HG03039 (cell line): Measurements from ENCODE around the gene SCARB1.

Source experiments
- ATAC-seq: cut with Tn5 transposase; IDR thresholded peaks from one replicate; pipeline ENCODE4 v1.9.1; 2021; ENCODE audit warnings: mild to moderate bottlenecking, moderate library complexity; ENCODE audit not compliant: unreplicated experiment

Gene SCARB1

DNA sequence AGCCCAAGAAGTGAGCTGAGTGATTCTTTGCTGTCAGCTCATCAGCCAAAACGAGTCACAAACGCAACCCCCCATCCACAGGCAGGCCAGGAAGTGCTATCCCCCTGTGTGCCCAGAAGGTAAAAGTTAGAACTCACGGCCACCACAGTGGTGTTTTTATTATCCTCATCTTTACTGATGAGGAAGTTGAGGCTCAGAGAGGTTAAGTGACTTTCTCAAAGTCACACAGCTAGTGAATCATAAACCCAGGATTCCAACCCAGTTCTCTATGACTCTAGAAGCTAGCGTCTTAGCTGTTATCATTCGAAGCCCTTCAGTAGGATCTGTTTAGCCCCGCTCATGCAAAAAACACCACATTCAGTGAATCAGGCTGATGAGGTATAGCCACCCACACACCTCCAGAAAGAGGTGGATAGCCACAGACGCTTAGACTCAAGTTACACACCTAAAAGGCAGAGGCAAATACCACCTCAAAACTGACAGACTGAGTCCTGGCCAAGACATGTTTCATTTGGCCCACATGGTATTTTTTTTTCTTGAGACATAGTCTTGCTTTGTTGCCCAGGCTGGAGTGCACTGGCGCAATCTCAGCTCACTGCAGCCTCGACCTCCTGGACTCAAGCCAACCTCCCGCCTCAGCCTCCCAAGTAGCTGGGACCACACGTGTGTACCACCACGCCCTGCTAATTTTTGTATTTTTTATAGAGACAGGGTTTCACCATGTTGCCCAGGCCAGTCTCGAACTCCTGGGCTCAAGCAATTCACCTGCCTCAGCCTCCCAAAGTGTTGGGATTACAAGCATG is 100.7 kb downstream of the SCARB1 start:
- ATAC-seq, result no peak

GRCh38 chr12:124762384-124762783 is 101.3 kb downstream of the SCARB1 start:
- no peak for ATAC-seq

DNA sequence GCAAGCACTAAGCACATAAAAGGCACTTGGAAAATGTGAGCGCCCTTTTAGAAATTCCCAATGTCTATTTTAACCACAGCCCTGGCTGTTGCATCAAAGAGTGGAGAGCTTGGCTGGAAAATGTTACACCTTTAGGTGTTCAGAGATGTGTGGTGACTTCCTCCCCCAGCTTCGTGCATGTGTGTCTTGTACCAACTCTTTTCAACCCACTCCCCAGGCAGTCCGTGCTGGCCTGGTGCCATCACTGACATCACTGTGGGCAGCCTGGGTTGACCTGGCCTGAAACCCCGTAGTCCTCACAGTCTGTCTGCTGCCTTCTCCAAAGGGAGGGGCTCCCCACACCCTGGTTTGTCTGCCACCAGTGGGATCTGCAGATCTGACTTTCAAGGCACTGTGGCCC is 101.8 kb downstream of the SCARB1 start:
- no peak for ATAC-seq

GRCh38 chr12:124761056-124761455 is 102.6 kb downstream of the SCARB1 start:
- ATAC-seq, result no peak

- ATAC-seq, result no peak
These were observed 103.1 kb downstream of the SCARB1 start for GRCh38 chr12:124760560-124760959.

GRCh38 chr12:124759841-124760503 is 103.7 kb downstream of the SCARB1 start:
- no peak for ATAC-seq

DNA sequence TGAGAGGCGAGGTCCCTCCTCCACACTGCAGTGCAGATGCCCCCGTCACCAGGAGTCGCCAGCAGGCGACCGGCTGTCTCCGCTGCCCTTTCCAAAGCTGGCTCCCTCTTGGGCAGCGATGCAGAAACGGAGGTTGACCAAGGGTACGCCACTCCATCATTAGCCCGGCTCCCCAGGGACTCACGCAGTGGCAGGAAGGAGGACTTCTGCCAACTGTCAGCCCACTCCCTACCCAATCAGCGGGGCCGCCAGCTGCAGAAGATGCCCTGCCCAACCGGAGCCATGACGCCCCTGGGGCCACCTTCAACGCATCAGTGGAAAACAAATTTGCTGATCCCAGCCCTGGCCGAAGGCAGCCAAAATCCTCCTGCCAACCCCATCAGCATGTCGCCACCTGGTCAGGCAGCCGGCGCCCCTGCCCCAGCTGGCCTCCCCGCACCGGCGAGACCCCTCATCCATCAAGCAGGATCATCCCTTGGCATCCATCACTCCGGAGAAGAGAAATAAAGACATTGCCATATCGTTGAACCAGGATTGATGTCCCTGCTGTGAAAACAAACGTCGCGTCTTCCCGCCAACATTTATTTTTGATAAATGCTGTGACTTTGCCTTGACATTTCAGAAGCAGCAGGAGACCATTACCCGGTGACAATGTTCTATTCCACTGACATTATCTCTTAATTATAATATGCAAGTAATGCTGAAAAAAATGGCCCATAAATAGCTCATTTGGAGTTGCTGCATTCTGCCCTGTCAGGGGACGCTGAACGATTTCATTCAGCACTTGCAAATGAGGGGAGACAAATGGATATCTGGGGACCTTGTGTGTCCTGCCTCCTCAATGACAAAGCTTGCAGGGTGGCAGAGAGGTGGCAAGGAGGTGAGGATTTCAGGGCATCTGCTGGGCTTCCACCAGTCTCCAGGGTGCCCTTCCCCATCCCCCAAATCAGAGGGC is 105.1 kb downstream of the SCARB1 start:
- ATAC-seq, result no peak

DNA sequence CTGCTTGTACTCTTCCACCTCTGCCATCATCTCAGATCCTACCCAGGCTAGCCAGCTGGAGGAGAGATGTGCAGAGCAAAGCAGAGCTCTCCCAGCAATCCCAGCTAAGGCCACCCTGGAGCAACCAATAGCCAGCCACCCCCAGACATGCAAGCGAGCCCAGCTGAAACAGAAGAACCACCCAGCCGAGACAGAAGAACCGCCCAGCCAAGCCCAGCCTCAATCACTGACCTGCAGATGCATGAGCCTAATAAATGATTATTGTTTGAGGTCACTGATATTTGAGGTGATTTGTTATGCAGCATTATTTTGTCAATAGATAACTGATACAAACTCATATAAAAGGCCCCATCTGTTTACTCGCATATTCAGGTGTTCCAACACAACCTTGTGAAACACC is 106.3 kb downstream of the SCARB1 start:
- no peak for ATAC-seq

- ATAC-seq, result no peak
These were observed 106.9 kb downstream of the SCARB1 start for GRCh38 chr12:124756760-124757159.

DNA sequence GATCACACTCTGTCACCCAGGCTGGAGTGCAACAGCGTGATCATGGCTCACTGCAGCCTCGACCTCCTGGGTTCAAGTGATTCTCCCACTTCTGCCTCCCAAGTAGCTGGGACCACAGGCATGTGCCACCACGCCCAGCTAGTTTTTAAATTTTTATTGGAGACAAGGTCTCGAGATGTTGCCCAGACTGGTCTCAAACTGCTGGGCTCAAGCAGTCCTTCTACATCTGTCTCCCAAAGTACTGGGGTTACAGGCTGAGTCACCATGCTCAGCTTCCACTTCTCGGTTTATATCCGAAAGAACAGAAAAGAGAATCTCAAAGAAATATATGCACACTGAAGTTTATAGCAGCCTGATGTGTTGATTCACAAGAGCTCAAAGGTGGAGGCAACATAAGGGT is 107.5 kb downstream of the SCARB1 start:
- ATAC-seq, result no peak

DNA sequence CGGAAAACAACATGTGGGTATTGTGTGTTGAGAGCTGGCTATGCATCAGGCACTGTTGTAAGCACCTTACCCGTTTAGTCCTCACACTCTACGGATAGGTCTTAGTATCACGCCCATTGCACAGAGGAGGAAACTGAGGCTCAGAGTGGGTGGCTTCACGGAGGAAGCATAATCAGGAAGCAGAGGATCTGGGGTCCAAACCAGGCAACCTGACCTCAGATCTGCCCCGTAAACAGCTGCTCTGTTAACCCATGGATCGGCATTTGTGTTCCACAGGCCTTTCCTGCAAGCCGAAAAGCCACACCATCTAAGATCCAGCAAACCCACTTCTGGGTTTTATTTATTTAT is 107.9 kb downstream of the SCARB1 start:
- ATAC-seq, result no peak

DNA sequence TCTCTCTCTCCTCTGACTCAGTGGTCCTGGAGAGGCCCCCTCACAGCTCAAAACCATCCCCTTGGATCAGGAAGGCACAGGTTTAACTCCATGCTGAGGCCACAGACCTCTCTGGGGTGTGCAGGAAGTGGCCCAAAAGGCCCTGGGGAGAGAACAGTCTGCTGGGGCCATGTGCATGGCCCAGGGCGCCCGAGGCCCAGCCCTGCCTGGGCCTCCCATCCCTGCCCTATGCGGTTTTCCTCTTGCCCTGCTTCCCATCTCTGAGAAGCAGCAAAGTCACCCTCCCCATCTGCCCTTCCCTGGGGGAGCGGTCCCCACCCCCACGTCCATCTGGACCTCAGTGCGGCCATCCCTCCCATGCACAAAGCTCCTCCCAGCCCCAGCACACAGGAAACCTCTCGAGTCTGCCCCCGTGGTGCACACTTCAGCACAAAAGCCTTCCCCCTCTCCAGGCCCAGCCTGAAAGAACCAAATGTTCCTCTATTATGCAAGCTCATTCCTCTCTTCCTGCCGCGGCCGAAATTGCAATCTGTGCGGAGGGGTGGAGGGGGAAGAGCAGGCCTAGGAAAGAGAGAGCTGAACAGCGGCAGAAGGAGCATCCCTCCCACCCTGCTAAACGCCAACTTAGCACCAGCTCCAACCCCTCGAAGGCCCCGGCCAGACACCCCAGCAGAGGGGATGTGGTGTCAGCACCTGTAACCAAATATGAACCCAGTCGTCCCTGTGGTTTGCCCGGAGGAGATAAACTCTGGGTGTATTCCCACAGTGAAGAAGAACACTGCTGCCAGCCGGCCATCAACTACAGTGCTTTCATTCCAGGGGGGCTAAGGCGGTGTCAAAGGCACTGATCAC is 108.5 kb downstream of the SCARB1 start:
- no peak for ATAC-seq

DNA sequence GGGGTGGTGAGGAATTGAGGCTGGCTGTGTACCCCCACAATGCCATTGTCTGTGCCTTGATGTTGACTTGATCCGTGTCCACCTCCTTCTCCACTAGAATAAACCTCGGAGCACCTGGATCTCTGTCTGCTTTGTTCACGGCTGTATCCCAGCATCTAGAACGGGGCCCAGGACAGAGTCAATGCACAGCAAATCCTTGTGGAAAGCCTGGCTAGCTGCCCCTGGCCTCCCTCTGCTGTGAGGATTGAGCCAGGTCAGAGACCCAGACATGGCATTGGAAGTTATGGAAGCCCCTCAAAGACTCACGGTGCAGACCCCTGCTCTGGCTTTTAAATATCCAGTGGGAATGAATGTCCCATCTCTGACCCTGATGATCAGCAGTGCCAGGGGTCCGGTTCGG is 109.2 kb downstream of the SCARB1 start:
- no peak for ATAC-seq

DNA sequence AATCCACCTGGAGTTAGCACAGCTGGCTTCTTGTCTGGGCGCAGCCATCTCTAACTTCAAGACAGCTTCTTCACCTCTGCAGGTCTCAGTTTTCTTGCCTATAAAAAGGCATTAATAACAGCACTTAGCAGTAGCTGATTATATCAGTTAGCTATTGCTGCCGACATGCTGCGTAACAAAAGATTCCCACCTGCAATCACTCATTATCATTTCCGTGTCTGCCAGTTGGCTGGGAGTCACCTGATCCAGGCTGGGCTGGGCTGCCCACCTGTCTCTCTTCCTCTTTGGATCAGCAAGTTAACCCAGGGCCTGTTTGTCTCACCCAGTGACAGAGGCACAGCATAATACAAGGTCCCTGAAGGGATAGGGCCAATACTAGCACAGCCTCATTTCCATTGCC is 109.7 kb downstream of the SCARB1 start:
- ATAC-seq, result no peak

- no peak for ATAC-seq
These were observed 110.5 kb downstream of the SCARB1 start for GRCh38 chr12:124753228-124753591.

DNA sequence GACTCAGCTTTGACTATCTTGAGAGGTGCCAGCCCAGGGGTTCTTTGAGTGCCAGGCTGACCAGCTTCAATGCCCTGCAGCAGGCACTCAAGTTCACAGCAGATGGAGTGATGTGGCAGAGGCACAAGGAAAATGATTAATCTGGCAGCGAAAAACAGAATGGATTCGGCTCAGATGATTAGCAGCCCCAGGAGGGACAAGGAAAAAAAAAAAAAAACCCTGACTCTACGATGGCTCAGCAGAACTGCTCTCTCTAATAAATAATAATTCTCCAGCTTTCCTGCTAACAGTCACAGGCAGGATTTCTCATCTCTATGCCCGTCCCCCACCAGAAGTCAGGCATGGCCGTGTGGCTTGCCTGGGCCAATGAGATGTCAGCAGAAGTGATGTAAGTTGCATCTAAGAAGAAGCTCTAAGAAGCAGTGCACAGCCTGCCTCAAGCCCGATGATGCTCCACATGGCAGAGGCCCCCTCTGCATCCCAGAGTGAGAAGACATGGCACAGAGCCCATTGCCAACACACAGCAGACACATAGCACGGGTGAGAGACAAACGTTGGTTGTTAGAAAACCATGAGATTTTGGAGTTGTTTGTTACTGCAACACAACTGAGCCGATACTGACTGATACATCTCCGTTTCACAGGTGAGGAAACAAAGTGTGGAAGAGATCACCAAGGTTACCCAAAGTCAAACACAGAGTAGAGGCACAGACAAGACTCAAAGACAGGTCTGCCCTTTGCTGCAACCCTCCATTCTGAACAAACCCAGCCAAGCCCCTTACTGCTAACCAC is 111.0 kb downstream of the SCARB1 start:
- no peak for ATAC-seq

- ATAC-seq, result no peak
These were observed 111.9 kb downstream of the SCARB1 start for GRCh38 chr12:124751654-124752355.

GRCh38 chr12:124750787-124751471 is 112.7 kb downstream of the SCARB1 start:
- ATAC-seq, result no peak
